GM15510 (cell line): Measurements from ENCODE around the gene MFSD2B.

Source experiments
- POLR2A ChIP-seq: IDR thresholded peaks from 3 replicates; pipeline ENCODE4 v1.6.1; 2011; ENCODE audit warnings: borderline replicate concordance; ENCODE audit not compliant: insufficient read length; ENCODE audit errors: extremely low read depth

MFSD2B gene

DNA sequence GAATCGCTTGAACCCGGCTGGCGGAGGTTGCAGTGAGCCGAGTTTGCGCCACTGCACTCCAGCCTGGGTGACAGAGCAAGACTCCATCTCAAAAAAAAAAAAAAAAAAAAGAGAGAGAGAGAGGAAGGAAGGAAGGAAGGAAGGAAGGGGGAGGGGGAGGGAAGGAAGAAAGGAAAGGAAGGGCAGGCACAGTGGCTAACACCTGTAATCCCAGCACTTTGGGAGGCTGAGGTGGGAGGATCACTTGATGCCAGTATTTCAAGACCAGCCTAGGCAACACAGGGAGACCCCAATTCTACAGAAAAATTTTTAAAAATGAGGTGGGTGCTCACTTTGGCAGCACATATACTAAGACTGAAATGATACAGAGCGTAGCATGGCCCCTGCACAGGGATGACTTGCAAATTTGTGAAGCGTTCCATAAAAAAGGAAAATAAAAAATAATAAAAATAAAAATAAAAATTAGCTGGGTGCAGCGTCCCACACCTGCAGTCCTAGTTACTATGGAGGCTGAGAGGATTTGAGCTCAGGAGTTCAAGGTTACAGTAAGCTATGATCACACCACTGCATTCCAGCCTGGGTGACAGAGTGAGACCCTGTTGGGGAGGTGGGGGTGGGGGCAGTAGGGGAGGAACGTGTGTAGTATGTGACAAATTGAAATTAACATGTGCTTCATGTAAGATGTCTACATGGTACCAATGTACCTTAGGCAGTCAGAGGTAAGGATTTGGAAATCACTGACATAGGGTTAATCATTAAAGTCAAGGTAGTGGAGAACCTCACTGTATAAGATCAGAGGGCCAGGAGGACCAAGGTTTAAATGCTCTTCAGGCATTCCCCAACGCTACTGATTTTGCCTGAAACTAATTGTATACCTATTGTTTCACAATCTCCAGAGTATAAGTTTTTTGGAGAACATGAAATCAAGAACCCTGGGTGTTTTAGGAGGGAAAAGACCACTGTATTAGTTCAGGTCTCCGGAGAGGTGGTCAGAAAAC lies 35.9 kb downstream of the MFSD2B start:
- TF ChIP-seq POLR2A: no peak

DNA sequence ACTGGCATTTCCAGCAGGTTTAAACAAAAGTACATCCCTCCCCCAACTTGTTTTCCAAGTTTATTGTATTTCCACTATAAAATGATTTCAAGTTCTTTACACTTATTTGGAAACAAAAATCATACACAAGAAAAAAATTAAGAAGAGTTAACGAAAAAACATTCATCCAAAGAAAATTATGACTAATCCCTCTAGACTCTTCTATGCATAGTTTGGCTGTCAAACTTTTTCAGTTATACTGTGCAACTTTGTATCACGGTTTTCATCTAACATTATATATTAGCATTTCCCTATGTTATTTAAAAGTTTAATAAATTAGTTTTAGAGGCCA lies 36.7 kb downstream of the MFSD2B start:
- no peak for TF ChIP-seq POLR2A

DNA sequence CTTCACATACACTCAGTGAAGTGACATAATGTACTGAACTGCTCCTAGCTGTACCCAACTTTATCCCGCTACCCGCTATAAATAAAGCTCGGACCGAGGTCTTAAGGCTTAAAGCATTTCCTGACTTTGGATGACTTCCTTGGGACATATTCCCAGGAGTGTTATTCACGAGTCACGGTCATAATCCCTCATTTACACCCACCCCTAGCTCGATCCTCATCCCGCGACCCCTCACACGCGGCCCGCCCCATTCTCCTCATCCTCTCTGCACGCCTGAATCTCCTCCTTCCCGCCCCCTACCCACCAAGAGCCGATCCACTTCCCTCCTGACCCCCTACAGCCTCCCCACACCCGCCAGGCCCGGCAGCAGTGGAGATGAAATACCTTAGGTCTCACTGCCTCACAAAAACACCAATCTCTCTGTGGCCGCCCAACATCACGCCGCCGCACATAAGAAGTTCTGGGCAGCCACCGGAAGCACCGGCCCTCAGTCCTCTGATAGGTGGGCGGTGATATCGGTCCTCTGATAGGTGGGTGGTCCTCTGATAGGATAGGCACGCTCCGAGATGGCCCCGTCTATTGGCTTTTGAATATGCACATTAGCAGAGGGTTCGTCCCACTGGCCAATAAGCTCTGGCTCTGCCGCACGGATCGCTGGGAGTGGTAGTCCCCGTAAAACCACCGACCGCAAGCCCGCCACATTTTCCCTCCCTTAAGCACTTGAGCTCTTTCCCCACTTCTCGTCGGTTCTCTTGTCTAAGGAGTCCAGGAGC lies 37.2 kb downstream of the MFSD2B start, which contains the start of gene WDCP:
TSS of gene WDCP (minus strand) at position 462 of the 773 bp plus-strand sequence. CDS start 7,897 bp downstream, outside the sequence.
- peak; percentile 82 for TF ChIP-seq POLR2A

DNA sequence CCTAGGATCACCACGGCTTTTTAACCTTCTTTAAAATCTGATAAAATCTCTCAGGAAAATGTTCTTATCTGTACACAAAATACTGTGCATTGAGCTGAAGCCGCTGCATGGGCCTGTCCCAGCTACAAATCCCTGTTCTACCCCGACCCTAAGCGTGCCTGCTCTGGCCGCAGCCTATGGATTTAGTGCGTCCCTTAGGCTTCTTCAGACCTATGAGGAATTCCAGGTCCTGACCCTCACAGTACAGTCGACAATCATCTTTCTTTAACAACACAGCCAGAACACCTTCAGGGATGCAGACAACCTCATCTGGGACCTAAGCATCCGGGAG lies 37.8 kb downstream of the MFSD2B start:
- TF ChIP-seq POLR2A: no peak

DNA sequence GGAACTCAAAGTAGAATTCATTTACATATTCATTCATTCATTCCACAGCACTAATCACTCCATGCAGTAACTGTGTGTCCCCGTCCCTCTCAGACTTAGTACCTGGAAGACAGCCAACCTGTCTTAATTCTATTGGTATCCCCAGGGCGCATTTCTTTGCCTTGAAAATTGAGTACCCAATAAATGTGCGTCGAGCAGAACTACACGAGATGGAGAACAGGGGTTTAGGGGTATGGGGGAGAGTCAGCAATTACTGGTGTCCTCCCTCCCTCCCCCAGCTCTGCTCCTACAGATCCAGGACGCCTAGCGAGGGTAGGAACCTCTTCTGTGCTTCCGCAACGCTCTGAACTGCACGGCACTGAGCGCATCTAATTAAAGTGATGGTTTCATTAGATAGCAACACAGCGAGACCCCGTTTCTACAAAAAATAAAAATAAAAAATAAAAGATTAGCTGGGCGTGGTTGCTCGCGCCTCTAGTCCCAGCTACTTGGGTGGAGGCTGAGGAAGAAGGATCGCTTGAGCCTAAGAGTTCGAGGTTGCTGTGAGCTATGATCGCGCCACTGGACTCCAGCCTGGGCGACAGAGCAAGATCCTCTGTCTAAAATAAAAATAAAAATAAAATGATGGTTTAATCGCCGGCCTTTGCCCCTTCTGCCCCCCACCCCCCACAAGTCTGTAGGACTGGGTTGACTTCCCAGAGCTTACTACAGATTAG lies 39.0 kb downstream of the MFSD2B start:
- no peak for TF ChIP-seq POLR2A

DNA sequence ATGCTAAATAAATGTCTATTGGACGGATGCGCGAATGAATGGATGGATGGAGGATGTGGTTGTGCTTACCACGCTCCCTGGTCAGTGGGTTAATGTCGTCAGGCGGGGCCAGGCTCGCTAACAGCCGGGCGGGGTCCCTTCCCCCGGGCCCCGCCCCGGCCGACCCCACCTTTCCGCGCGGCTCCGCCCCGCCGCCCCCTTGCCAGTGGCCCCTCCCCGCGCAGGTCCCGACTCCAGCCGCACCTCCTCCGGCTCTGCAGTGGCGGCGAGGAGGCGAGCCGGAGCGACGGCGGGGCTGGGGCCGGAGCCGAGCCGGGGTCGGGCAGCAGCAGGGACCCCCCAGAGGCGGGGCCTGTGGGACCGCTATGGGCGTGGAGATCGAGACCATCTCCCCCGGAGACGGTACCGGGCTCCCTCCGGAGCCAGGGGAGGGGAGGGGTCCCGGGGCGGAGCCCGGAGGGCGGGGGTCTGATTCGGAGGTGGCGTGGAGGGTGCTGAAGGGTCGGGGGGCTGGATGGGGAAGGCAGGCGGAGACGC lies 39.7 kb downstream of the MFSD2B start, which contains the start of gene FKBP1B:
TSS of gene FKBP1B (plus strand) at position 257 of the 537 bp plus-strand sequence. CDS start at position 366, 109 bp downstream.
- TF ChIP-seq POLR2A: peak; percentile 23

DNA sequence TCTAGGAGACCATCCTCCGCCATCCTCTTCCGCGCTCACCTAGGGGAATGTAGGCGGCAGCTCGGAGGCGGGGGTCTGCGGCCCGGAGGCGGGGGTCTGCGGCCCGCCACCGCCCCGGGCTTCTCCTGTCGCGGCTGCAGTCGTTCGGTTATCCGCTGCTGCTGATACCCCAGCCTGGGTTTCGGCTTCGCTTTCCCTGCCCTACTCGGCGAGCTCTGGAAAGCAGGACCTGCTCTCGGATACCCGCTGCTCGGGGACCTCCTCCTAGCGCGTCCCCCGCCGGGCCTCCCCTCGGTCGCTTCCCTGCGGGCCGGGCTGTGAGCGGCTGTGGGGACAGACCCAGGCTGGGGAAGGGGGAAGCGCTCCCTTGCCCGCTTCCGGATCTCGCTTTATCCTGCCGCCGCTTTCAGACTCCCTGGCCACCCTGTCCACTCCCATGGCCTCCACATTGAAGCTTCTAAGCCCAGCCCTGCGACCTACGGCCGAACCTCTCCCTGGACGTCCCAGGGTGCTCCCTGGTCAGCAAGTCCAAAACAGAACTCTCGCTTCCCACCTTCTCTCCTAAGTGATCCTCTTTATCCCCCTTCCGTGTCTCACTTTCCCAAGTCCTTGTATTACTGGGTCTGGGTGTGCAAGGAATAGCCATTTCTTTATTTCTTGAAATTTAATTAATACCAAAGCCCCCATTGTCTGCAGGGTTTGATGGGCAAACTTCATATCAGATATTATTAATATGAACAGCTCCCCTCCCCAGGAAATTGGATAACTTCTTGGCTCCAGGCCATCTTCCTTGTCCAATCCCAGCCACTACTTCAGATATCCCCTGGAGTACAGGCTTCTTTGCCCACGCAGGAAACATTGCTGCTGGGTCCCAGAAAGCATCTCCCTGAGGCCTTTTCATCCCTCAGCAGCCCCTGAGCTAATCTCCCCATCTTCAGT lies 40.4 kb downstream of the MFSD2B start:
- no peak for TF ChIP-seq POLR2A

DNA sequence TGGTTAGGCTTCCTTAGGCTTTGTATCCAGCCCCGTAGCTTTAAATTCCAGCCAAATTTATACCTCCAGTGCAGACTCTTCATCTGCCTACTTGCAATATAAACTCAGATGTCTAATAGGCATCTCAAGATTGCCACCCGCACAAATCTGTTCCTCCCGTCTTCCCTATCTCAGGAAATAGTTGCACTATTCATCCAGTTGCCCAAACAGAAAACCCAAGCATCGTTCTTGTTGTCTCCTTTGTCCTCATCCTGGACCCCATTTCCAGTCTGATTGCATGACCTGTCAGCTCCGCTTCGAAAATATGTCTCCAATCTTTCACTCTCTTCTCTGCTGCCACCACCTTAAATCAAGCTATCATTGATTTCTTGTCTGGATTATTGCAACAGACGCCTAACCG lies 41.9 kb downstream of the MFSD2B start:
- no peak for TF ChIP-seq POLR2A

DNA sequence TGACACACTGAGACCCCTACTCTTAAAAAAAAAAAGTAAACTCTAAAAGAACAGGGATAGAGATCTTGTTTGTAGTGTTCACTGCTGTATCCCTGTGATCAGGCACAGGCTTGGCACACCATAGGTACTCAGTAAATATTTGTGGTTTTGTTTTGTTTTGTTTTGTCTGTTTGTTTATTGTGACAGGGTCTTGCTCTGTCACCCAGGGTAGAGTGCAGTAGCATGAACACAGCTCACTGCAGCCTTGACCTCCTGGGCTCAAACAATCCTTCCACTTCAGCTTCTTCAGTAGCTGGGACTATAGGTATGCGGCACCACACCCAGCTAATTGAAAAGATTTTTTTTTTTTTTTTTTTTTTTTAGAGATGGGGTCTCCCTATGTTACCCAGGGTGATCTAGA lies 43.1 kb downstream of the MFSD2B start:
- no peak for TF ChIP-seq POLR2A

DNA sequence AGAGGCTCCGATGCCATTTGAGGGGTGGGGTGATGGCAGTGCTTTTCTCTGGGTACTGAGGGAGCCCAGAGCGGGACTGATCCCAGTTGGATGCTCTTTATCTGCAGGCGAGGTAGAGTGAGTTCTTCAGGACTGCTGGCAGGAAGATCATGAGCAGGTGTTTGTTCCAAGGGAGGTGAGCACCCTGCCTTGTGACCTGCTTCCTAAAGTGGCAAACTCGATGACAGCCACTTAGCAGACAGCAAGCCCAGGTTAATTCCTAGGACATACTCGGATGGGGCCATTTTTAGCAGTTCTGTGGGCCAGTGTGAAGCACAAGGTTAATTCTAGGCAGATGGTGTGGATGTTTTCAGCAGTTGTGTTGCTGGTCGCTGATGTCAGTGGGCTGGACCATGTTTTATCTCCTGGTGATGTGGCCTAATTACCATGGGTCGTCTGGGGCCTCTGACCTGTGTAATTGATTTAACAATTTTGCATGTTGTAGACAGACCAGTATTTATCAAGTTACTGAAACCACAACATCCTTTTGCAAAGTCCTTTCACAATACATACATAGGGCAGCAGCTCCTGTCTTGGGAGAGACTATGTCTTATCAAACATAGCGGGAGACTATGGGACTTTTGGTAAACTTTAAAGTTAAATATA lies 44.6 kb downstream of the MFSD2B start:
- no peak for TF ChIP-seq POLR2A

DNA sequence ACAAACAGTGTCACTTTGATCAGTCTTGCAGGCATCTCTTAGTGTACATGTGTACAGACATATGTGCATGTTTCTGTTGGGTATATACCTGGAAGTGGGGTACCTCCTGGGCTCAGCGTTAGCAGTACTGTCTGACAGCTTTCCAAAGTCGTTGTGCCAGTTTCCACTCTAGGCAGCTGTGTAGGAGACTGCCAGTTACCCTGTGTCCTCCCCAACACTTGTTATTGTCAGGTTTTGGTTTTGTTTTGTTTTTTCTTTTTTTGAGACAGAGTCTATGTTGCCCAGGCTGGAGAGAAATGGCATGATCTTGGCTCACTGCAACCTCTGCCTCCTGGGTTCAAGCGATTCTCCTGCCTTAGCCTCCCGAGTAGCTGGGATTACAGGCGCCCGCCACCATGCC lies 45.9 kb downstream of the MFSD2B start:
- TF ChIP-seq POLR2A: no peak

DNA sequence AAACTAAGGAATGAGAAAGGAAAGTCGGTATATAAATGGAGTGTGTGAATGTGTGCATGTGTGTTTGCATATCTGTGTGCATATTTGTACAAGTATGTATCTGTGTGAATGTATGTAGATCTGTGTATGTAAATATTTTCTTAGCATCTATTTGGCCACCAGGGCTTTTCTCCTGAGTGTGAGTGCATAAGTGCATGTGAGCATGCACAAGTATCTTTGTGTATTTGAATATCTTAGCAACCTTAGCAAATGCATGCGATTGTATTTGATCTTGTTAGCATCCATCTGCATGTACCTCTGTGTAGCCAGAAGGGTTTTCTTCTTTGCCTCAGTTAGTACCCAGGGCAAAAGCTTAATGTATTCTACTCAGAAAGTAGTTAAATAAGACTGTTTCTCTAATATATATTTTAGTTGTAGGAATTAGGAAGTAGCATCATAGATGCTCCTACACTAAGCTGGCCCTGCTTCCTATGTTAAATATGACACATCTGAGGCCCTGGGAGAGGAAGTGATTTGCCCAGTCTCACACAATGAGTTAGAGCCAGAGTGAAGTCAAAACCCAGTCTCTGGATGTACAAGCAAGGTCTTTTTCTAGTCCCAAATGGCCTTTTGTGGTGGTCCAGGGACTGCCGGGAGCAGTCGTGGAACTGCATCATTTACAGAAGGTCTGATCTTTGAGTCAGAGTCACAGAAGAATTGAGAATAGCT lies 48.8 kb downstream of the MFSD2B start:
- TF ChIP-seq POLR2A: no peak

DNA sequence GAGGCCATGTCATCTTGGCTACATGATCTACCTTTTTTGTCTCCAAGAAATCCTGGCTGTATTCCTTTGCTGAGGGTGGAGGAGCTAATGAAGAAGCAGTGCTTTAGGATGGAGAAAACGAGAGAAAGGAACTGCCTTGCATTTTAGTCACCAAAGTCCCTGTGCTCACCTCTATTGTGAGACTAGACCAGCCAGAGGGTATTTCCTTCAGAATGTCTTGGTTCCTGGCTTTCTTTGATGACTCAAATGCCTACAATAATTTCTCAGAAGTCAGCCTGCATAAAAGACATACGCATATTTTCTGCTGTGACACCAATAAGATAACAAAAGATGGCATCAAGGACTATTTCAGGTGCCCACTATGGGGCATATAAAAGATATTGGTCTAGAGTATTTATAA lies 55.5 kb downstream of the MFSD2B start:
- TF ChIP-seq POLR2A: no peak

DNA sequence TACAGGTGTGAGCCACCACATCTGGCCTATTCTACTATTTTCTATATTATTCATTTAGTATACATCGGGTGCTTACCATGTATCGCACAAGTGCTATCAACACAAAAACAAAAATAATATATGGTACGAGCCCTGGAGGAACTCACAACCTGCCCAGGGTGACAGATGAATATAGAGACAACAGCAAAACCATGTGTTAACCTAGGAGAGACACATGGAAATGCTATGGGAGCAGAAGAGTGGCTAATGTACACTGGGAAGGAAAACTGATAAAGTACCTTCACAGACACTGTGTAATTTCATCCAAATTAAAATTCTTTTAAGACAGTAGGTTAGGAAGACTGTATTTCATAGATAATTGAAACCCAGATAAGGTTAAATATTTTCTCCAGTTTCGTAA lies 62.4 kb downstream of the MFSD2B start:
- no peak for TF ChIP-seq POLR2A
